Osteoblast (primary cell): Measurements from ENCODE around the gene LRR1. TPM values are rescaled to one million over a fixed set of nuclear protein-coding genes. Genes with fewer than 3 reads are reported as not detected.

Source experiments
- DNase-seq: peaks from one replicate; pipeline ENCODE4 v3.0.0; 2011; ENCODE audit warnings: low spot score, mixed read lengths; ENCODE audit not compliant: insufficient read length; ENCODE audit errors: missing footprints
- H2AFZ ChIP-seq: 2 replicates; pipeline ENCODE4 v1.6.0; 2011; ENCODE audit warnings: mild to moderate bottlenecking, low read length
- H3K27ac ChIP-seq: 2 replicates; pipeline ENCODE4 v1.5.1; 2011; ENCODE audit warnings: mild to moderate bottlenecking, low read depth, low read length, moderate library complexity
- H3K27me3 ChIP-seq: 2 replicates; pipeline ENCODE4 v1.6.0; 2012; ENCODE audit warnings: mild to moderate bottlenecking, control low read depth, inconsistent platforms, low read length, moderate library complexity; ENCODE audit not compliant: insufficient read depth
- H3K36me3 ChIP-seq: 2 replicates; pipeline ENCODE4 v1.5.1; 2011; ENCODE audit warnings: mild to moderate bottlenecking, low read length, control low read depth, moderate library complexity; ENCODE audit not compliant: insufficient read depth
- H3K4me1 ChIP-seq: 2 replicates; pipeline ENCODE4 v1.5.1; 2011; ENCODE audit warnings: mild to moderate bottlenecking, low read length, control low read depth, moderate library complexity; ENCODE audit not compliant: insufficient read depth
- H3K4me2 ChIP-seq: 2 replicates; pipeline ENCODE4 v1.6.0; 2011; ENCODE audit warnings: mild to moderate bottlenecking, low read length; ENCODE audit not compliant: insufficient read depth
- H3K4me3 ChIP-seq: fragments of 200-600 bp; sonication (generic); 3 replicates; pipeline ENCODE4 v1.5.1; 2012; ENCODE audit warnings: mild to moderate bottlenecking, low read length, inconsistent platforms; ENCODE audit not compliant: insufficient read depth
- H3K79me2 ChIP-seq: 2 replicates; pipeline ENCODE4 v1.6.0; 2012; ENCODE audit warnings: mild to moderate bottlenecking, low read length, control low read depth, inconsistent platforms; ENCODE audit not compliant: insufficient read depth
- H3K9me3 ChIP-seq: 2 replicates; pipeline ENCODE4 v1.5.1; 2011; ENCODE audit warnings: low read depth, low read length, control low read depth
- H4K20me1 ChIP-seq: 2 replicates; pipeline ENCODE4 v1.6.0; 2012; ENCODE audit warnings: mild to moderate bottlenecking, low read length, control low read depth; ENCODE audit not compliant: insufficient read depth
- CTCF ChIP-seq: IDR thresholded peaks from 2 replicates; pipeline ENCODE4 v1.5.1; 2011; ENCODE audit warnings: mild to moderate bottlenecking, low read depth, low read length, moderate library complexity; ENCODE audit errors: extremely low read depth
- total RNA-seq: library from RNA; depleted of rRNA; stranded (reverse); fragments of >200 nt; gene quantifications from 2 replicates; pipeline ENCODE4 v1.2.3, GENCODE V29; 2012

Gene LRR1
- total RNA-seq, 1 donor = 7.6 TPM

- Histone ChIP-seq H3K4me3 (peak within 1 kb of the TSS; percentile 96), H3K36me3 (peaks cover 23% of the 10 kb centered on the region), H3K4me1 (peaks cover 53% of the 10 kb centered on the region), H3K27ac (peak within 1 kb of the TSS; percentile 98), H4K20me1 (peaks cover 29% of the 10 kb centered on the region), H3K9me3 (no peaks in the 10 kb centered on the region), H2AFZ (peak within 1 kb of the TSS; percentile 96), H3K4me2 (peak within 1 kb of the TSS; percentile 92), H3K79me2 (peaks cover 61% of the 10 kb centered on the region), H3K27me3 (no peaks in the 10 kb centered on the region)
- TF ChIP-seq CTCF = peak; percentile 17
- DNase-seq = peak; percentile 99
Observed at GRCh38 chr14:49620182-49621113, 21.7 kb downstream of the LRR1 start, which contains the start of the genes MGAT2 and RPL36AL. Gene MGAT2, plus strand, starts transcription at chr14:49620799. Its CDS starts 470 bp downstream, at chr14:49621269. Gene RPL36AL, minus strand, starts transcription at chr14:49620626. Its CDS starts 1,522 bp downstream, at chr14:49619104.

GRCh38 chr14:49621114-49621881 is 22.6 kb downstream of the LRR1 start:
- H3K36me3 ChIP-seq = peaks cover 18% of the 10 kb centered on the region
- DNase-seq = no peak

GRCh38 chr14:49622022-49622607 is 23.4 kb downstream of the LRR1 start:
- H3K4me2 ChIP-seq = peak overlapping the region; percentile 92
- peaks cover 29% of the 10 kb centered on the region for H4K20me1 ChIP-seq
- H3K27ac ChIP-seq = peak overlapping the region; percentile 98
- H3K9me3 ChIP-seq = no peaks in the 10 kb centered on the region
- H3K4me3 ChIP-seq = peak overlapping the region; percentile 96
- peaks cover 66% of the 10 kb centered on the region for H3K79me2 ChIP-seq
- H3K27me3 ChIP-seq = no peaks in the 10 kb centered on the region
- peaks cover 47% of the 10 kb centered on the region for H3K4me1 ChIP-seq
- DNase-seq = peak; percentile 52
- no peak for TF ChIP-seq CTCF
- peaks cover 18% of the 10 kb centered on the region for H3K36me3 ChIP-seq
- H2AFZ ChIP-seq = no peak overlapping the region

More at GRCh38 chr14:49621114-49621881, 22.6 kb downstream of the LRR1 start:
- Histone ChIP-seq H3K79me2 (peaks cover 62% of the 10 kb centered on the region), H3K4me3 (peak overlapping the region; percentile 96), H4K20me1 (peaks cover 29% of the 10 kb centered on the region), H2AFZ (peak overlapping the region; percentile 91), H3K9me3 (no peaks in the 10 kb centered on the region), H3K27me3 (no peaks in the 10 kb centered on the region), H3K4me1 (peaks cover 53% of the 10 kb centered on the region), H3K27ac (peak overlapping the region; percentile 98), H3K4me2 (peak overlapping the region; percentile 92)
- TF ChIP-seq CTCF = no peak
